Stimulated activated naive CD8-positive, alpha-beta T cell treated with anti-CD3 and anti-CD28 coated beads, Interleukin-15, amount 100 ng/mL, for 72 hours (primary cell): Measurements from ENCODE around the gene TSPO2.

Source experiments
- ATAC-seq: fragments of 150-1000 bp; cut with Tn5 transposase; 2 replicates; pipeline ENCODE4 v1.10.0; 2021; ENCODE audit warnings: mild to moderate bottlenecking, moderate library complexity
- DNase-seq, 2 donors: peaks; one replicate each; pipeline ENCODE4 v3.0.0; 2021 to 2022
- H3K27ac Mint-ChIP-seq, 2 donors: one replicate each; pipeline ENCODE4 v1.8.0; 2022; ENCODE audit warnings: mild to moderate bottlenecking in 2 of 2, mixed read lengths in 2 of 2, moderate library complexity in 2 of 2
- H3K27me3 Mint-ChIP-seq: one replicate; pipeline ENCODE4 v1.8.0; 2022; ENCODE audit warnings: mixed read lengths
- H3K4me1 Mint-ChIP-seq: one replicate; pipeline ENCODE4 v1.8.0; 2022; ENCODE audit warnings: mild to moderate bottlenecking, mixed read lengths
- H3K4me3 Mint-ChIP-seq, 2 donors: one replicate each; pipeline ENCODE4 v1.8.0; 2022; ENCODE audit warnings: mild to moderate bottlenecking in 2 of 2, mixed read lengths in 2 of 2, moderate library complexity in 1 of 2
- H3K9me3 Mint-ChIP-seq, 2 donors: one replicate each; pipeline ENCODE4 v1.8.0; 2022; ENCODE audit warnings: mixed read lengths in 2 of 2

TSPO2 gene

DNA sequence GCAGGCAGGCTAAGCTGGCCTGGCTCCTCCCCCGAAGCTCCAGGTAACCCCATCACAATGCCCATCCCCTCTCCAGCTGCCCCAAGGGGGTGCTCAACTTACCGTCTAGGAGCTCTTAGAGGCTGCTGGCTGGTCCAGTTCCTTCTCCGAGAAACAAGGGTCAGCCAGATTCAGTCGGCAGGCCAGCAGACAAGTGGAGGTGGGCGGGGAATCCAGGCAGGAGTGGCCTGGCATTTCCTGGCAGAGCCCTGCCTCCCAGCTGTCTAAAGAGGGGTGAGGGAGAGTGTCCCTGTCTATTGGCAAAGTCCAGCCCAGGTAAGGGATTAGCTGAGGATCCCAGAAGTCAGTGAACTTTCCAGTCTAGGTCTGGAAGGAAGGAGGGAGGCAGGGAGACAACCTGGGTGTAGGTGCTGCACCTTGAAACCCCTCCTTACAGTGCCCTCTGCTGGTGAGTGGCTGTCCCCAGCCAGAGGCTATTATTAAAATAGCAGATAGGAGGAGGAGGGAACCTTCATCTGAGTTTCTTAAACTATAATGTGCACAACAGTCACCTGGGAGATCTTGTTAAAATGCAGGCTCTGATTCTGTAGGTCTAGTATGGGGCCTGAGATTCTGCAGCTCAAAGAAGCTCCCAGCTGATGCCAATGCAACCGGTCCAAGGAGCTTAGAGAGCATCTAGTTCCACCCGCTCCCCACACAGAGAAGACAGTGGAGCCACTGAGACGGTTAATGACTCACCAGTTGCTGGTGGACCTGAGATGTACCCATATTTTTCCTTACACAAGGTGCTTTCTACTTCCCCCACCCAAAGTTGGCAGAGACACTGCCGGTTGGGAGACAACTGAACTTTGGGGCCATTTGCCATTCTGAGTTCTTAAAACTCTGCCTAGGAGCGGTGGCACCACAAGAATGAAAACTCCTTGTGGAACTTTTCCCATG lies 2.9 kb upstream of the TSPO2 start, which contains the start of gene UNC5CL:
UNC5CL (minus strand) TSS at position 162 of the 939 bp plus-strand sequence. CDS start 4,147 bp downstream, outside the sequence.
- Mint-ChIP-seq H3K4me3 (no peak within 1 kb of the TSS), H3K9me3 (no peaks in the 10 kb centered on the region), H3K4me1 (no peaks in the 10 kb centered on the region), H3K27ac (no peak within 1 kb of the TSS), H3K27me3 (no peaks in the 10 kb centered on the region)
- ATAC-seq, result peak; percentile 71
- DNase-seq, result peak; percentile 48 to 49

DNA sequence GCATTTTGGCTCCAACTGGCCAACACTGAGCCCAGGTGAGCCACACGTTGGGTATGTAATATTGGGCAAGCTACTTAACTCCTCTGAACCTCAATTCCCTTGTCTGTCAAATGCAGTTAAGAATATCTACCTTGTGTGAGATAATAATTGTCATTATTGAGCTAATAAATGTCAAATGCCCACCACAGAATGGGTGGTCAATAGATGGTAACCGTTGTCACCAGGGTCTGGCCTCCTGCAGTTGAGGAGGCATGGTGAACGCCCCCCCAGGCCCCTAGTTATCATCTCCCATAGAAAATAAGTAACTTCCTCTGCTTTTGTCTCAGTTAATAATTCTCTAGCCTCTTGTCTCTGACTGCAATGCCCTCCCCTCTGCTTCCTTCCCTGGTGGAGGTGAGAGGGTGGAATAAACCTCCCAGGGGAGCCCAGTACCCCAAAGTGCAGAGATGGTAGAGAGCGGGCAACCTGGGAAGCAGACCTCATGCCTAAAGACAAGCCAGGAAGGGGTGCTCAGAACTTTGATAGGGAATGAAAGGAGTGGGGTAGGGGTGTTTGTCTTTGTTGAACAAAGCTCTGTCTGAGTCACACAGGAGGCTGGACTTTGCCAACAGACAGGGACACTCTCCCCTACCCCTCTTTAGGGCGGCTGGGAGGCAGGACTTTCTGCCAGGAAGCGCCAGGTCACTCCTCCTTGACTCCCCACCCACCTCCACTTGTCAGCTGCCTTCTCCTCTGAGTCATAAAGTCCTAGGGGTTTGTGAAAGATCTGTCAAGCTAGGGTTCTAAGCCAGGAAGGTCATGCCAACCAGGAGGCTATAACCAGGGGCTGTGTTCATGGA lies 1.9 kb upstream of the TSPO2 start:
- Mint-ChIP-seq H3K27ac (no peak overlapping the region), H3K4me3 (no peak overlapping the region), H3K27me3 (no peaks in the 10 kb centered on the region), H3K9me3 (no peaks in the 10 kb centered on the region), H3K4me1 (no peaks in the 10 kb centered on the region)
- no peak for DNase-seq
- peak; percentile 34 for ATAC-seq

DNA sequence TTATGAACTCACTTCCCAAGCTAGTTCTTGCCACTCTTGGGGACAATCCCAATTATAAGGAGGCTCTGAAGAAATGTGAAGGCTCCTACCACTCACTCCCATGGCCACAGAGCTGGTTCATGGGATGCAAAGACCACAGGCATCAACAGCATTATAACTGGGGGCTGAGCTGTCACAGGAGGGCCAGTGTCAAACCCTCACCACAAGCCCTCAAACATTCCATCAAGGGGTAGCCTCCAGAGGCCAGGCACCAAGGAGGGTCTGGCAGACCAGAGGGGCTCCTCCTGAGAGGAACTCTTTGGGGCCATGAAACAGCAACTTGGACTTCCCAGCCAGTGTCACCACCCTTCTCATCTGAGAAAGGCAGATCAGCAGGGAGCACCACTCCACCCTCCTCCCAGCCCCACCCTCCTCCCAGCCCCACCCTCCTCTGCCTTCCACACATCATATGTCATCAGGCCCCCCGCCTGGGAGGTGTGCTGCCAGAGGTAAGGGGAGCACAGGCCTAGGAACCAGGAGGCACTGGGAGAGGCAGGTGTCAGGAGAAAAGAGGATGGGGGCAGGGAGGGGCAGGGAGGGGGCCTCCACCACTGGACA lies 1.2 kb upstream of the TSPO2 start:
- H3K4me1 Mint-ChIP-seq, result no peaks in the 10 kb centered on the region
- no peak overlapping the region for H3K27ac Mint-ChIP-seq
- no peaks in the 10 kb centered on the region for H3K9me3 Mint-ChIP-seq
- ATAC-seq, result peak; percentile 13
- no peak overlapping the region for H3K4me3 Mint-ChIP-seq
- no peak for DNase-seq
- no peaks in the 10 kb centered on the region for H3K27me3 Mint-ChIP-seq

DNA sequence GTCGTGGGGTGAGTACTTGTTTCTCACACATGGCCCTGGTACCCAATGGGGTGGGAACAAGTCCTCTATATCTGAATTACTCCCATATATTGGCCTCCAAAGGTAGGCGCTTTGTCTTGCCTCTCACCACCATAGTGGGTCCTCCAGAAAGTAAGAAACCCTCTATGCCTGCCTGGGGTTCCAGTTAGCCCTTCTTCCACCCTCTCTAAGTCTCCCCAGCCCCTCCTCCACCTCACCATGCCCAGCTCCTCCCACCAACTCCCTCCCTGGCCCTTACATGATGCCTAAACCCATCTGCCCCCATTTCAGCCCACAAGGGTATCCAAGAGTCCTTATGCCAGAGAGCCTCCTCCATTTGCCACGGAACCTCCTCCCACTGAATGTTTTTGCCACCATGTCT lies 884 bp downstream of the TSPO2 start:
- H3K4me1 Mint-ChIP-seq, result no peaks in the 10 kb centered on the region
- no peaks in the 10 kb centered on the region for H3K27me3 Mint-ChIP-seq
- H3K27ac Mint-ChIP-seq, result peak overlapping the region; percentile 52 to 81
- no peak for DNase-seq
- no peak overlapping the region for H3K4me3 Mint-ChIP-seq
- no peaks in the 10 kb centered on the region for H3K9me3 Mint-ChIP-seq
- ATAC-seq, result no peak

DNA sequence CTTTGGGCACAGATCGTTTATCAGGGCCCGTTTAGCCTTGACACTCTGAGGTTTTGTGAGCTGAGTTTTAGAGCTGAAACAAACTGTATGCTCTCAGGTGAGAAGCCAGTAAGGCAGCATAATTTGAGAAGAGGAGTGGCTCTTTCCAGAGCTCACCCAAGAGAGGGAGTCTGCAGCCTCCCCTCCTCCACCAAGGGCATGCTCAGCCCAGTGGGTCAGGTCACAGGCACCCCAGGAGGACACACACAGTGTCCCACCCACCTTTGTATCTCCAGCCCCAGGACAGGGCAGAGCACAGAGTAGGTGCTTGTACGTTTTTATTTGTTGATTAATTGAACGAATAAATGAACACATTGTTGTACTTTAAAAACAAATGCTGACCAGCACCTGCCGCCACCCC lies 3.4 kb downstream of the TSPO2 start:
- Mint-ChIP-seq H3K4me1 (no peaks in the 10 kb centered on the region), H3K27me3 (no peaks in the 10 kb centered on the region), H3K27ac (no peak overlapping the region), H3K4me3 (no peak overlapping the region), H3K9me3 (no peaks in the 10 kb centered on the region)
- no peak for DNase-seq
- ATAC-seq, result no peak

DNA sequence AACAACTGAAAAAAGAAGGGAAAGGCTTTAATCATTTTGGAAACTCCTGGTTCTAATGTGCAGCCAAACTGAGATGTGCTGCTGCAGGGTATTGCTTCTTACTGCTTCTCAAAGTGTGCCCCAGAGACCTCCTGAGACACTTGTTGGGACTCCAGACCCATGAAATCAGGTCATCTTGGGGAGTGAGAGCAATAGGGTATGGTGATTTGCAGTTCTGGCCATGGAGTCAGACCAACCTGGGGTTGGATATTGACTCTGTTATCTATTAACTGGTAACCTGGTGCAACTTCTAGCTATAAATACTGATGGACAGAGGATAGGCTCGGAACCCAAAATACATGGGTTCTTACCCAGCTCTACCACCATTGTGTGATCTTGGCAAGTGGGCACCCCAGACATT lies 3.8 kb downstream of the TSPO2 start:
- DNase-seq, result no peak
- no peak for ATAC-seq
- Mint-ChIP-seq H3K27me3 (no peaks in the 10 kb centered on the region), H3K4me1 (no peaks in the 10 kb centered on the region), H3K9me3 (no peaks in the 10 kb centered on the region), H3K27ac (no peak overlapping the region), H3K4me3 (no peak overlapping the region)

DNA sequence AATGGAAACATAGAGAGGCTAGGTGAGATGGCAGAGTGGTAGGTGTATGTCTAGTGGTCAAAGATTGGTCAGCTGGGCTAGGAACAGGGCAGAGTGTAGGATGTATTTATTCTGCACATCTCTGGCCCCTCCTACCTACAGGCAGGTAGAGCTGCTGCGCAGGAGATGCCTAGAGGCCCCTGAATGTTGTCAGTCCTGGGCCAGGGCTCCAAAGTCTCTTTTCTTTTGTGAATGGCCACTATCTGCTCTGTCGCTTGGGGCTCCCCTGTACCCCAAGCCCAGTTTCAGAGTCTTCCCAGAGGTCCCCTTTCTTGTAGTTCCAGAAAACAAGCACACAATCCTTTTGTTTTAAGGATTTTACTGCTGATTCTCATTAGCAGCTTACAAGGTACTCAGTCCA lies 5.0 kb downstream of the TSPO2 start:
- DNase-seq (no peak), ATAC-seq (no peak)
- no peak overlapping the region for H3K27ac Mint-ChIP-seq
- H3K4me1 Mint-ChIP-seq, result peaks cover 7% of the 10 kb centered on the region
- H3K9me3 Mint-ChIP-seq, result peaks cover 0 to 6% of the 10 kb centered on the region in 2 donors
- H3K4me3 Mint-ChIP-seq, result no peak overlapping the region
- H3K27me3 Mint-ChIP-seq, result no peaks in the 10 kb centered on the region

DNA sequence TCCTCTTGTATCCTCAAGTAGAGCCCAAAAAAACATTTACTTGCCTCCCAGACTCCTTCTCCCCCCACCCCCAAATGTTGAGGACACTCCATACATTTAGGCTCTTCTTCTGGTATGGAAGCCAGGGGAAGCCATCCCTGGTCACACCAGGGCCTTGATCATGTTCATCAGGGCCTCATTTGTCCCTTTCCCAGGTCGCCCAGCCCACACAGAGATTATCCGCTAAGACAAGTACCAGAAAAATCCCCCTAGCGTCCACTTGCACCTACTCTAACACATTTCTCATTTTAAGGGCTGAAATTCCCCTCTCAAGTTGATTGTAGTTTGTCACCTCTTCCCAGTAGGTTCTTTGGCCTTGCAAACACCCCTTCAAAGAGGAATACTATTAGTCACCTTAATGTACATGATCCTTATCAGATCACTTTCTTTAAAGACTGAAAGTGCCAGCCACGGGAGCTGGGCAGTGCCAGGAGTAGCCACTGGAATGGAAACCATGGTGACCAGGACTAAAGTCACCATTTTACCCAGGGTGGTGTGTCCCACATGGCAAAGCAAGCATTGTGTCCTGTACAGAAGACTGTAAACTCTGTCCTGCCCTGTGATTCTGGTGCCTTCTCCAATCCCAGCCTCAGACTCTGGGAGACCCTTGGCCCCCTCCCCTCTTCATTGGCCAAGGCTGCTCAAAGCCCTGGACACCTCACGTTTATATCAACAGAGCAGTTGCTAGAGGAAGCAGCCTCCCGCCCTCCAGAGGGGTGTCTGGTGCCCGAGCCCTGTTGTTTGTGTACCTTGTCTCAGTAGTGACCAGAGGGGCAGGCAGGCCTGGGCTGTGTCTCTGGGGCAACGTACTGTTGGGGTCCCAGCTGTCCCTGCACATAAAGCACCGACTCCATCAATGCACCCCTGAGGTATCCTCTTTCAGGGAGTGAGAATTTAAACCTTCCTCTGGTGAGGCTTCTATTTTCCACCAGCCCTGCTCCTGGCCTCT lies 5.8 kb downstream of the TSPO2 start:
- no peak for DNase-seq
- Mint-ChIP-seq H3K4me3 (no peak overlapping the region), H3K4me1 (peaks cover 15% of the 10 kb centered on the region), H3K9me3 (peaks cover 0 to 6% of the 10 kb centered on the region in 2 donors), H3K27me3 (no peaks in the 10 kb centered on the region), H3K27ac (no peak overlapping the region)
- no peak for ATAC-seq

DNA sequence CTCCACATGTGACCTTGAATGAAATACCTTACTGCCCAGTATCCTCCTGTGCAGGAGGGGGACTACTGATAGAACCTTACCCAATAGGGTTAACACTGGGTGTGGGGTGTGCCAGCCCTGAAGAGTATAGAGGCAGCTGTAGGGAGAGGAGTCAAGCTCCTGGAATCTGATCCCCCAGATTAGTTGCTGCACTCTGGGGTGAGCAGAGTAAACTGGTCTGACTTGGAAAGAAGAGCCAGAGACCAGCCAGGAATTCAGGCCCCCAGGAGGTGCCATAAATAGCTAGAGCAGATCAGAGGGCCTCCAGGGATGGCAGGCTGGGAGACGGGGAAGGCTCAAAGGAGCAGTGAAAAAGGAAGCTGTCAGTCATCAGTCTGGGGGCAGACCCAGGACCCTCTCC lies 7.3 kb downstream of the TSPO2 start:
- Mint-ChIP-seq H3K27me3 (no peaks in the 10 kb centered on the region), H3K4me3 (no peak overlapping the region), H3K27ac (peak overlapping the region in 1 of 2 donors; percentile 57), H3K4me1 (peaks cover 19% of the 10 kb centered on the region), H3K9me3 (peaks cover 0 to 6% of the 10 kb centered on the region in 2 donors)
- no peak for DNase-seq
- no peak for ATAC-seq

DNA sequence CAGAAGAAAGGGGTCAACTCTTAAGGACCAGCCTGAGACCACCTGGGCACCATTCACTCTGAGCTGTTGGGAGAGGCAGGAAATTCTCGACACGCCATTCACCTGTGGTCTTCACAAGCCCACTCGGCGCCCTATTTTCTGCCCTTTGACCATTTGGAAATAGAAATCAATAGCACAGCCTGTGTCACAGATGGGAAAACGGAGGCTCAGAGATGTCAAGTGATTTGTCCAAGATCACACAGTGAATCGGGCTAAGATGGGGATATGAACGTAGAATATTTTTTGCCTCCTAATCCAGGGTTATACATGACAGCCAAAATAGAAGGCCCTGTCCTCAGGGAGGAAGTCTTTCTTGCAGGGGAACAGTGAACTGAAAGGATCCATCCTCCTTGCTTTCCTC lies 7.7 kb downstream of the TSPO2 start:
- Mint-ChIP-seq H3K27ac (no peak overlapping the region), H3K9me3 (peaks cover 0 to 6% of the 10 kb centered on the region in 2 donors), H3K4me3 (no peak overlapping the region), H3K4me1 (peaks cover 19% of the 10 kb centered on the region), H3K27me3 (no peaks in the 10 kb centered on the region)
- DNase-seq (no peak), ATAC-seq (no peak)

DNA sequence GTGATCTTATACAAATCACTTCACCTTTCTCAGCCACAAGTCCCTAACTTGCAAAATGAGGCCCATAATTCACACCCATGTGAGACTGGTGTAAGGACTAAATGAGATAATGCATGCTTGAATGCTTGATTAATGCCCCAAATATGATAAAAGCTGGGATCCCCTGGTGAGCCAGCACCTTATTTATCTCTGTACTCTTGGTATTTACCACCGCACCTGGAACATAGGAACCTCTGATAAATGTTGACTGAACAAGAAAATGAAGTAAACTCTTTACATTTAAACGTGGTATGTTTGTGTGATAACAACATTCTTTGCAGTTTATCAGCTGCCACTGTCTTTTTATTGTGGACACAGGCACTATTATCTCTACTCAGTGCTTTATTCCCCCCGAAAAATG lies 8.3 kb downstream of the TSPO2 start:
- DNase-seq (no peak), ATAC-seq (no peak)
- Mint-ChIP-seq H3K9me3 (peaks cover 0 to 6% of the 10 kb centered on the region in 2 donors), H3K27me3 (no peaks in the 10 kb centered on the region), H3K4me3 (no peak overlapping the region), H3K27ac (no peak overlapping the region), H3K4me1 (peaks cover 19% of the 10 kb centered on the region)

DNA sequence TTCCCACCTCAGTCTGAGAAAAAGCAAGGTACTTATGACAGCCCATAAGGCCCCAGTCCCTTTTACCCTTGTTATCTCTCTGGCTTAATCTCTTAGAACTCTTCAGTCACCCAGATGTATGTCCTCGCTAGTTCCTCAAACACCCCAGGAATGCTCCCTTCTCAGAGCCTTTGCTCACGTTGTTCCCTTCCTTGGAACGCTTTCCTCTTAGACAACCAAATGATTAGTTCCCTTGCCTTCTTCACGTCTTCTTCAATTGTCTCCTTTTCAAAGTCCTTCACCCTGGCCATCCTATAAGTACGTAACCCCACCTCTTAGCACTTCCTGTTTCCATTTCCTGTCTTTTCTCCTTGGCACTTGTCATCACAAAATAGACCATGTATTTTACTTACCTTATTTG lies 9.6 kb downstream of the TSPO2 start:
- no peaks in the 10 kb centered on the region for H3K27me3 Mint-ChIP-seq
- H3K4me3 Mint-ChIP-seq, result peak overlapping the region in 1 of 2 donors; percentile 3
- ATAC-seq (peak; percentile 46), DNase-seq (no peak)
- peaks cover 0 to 6% of the 10 kb centered on the region in 2 donors for H3K9me3 Mint-ChIP-seq
- H3K27ac Mint-ChIP-seq, result peak overlapping the region; percentile 23 to 52
- peaks cover 19% of the 10 kb centered on the region for H3K4me1 Mint-ChIP-seq

DNA sequence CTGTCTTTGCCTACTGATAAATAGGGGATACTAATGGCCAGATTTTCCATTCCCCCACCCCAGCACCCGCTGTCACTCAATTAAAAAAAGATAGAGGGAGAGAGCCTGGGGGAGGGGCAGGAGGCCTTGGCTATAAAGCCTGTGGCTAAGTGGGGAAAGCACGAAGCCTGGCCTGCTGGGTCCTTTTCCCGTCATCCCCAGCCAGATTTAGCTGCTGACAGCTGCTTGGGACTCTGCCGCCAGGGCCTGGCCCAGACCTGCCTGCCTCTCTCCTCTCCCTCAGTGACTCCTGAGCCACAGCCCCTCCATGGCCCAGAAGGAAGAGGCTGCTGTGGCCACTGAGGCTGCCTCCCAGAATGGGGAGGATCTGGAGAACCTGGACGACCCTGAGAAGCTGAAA lies 10.8 kb downstream of the TSPO2 start, which contains the start of gene APOBEC2:
APOBEC2 (plus strand) TSS at position 162 of the 400 bp plus-strand sequence; CDS start at position 308, 146 bp downstream.
- ATAC-seq, result no peak
- Mint-ChIP-seq H3K27ac (peak within 1 kb of the TSS; percentile 52 to 90), H3K4me1 (peaks cover 19% of the 10 kb centered on the region), H3K4me3 (peak within 1 kb of the TSS in 1 of 2 donors; percentile 3), H3K9me3 (peaks cover 0 to 6% of the 10 kb centered on the region in 2 donors), H3K27me3 (no peaks in the 10 kb centered on the region)
- DNase-seq, result no peak

DNA sequence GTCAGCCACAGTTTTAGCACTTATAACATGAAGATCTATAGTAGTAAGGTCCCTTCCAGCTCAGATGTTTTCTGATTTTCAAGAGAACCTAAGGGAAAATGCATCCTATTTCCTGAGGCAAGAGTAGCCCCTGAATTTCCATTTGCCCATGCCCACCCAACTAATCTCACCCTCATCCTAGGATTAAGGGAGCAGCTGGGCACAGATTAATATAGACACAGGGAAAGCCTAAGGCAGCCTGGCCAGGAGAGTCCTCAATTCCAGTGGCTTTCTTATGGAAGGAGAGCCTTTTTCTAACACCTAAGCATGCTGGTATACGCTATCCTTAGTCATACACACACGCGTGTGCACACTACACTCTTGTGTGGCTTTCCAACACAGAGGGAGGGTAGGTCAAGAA lies 12.2 kb downstream of the TSPO2 start:
- peaks cover 0 to 6% of the 10 kb centered on the region in 2 donors for H3K9me3 Mint-ChIP-seq
- H3K4me1 Mint-ChIP-seq, result peaks cover 19% of the 10 kb centered on the region
- ATAC-seq (no peak), DNase-seq (no peak)
- no peaks in the 10 kb centered on the region for H3K27me3 Mint-ChIP-seq
- H3K4me3 Mint-ChIP-seq, result no peak overlapping the region
- no peak overlapping the region for H3K27ac Mint-ChIP-seq
